Suppressor macrophage treated with lipopolysaccharide for 1 hour (primary cell): ENCODE data around the gene CHKB.

ENCODE experiments used
- DNase-seq, 3 donors: peaks; one replicate each; pipeline ENCODE4 v3.0.0-alpha.2; 2020 to 2022

CHKB gene

DNA sequence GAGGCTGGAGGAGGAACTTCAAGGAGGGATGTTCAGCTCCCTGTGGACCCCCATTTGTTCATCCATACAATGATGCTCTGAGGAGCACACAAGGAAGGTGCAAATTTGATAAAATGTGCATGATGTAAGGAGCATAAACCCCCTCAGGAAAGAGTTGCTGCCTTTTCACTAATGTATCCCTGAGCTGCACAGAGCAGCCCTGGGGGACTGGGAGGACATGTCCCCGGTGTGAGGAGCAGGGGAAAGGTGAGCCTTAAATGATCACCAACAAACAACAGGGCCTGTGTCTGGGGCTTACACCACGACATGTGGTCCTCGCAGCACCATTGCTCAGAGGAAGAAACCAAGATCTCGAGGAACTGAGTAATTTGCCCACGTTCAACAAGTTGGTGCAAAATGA lies 14.4 kb upstream of the CHKB start:
- no peak for DNase-seq

DNA sequence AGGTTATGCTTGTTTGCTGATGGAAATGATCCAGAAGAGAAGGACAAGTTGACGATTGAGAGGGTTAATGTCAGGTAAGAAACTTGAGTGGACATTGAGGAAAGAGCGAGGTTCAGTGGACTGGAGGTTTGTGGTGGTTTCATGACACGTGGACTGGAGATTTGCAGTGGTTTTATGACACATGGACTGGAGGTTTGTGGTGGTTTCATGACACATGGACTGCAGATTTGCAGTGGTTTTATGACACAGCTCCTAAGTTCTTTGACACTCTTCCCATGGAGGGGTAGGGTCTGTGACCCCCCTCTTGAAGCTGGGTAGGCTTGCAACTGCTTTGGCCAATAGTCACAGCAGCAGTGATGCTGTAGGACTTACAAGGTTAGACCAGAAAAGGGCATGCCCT lies 12.5 kb upstream of the CHKB start:
- no peak for DNase-seq

DNA sequence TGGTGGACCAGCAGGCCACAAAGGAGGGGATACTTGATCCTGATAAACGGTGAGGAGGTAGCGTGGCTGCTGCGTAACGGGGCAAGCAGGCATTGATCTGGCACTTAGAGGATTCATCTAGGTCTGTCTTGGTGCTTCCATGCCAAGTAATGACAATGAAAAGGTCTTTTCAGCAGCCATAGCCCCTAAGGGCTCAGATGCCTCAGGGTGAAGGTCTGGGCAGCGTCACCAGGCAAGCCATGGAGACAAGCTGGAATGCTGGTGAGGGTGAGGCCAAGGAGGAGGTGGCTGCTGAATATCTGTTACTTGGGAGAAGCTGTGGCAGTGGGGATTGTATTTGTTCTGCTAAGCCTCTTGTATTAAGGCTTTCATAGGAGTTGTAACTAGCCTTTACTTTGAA lies 4.8 kb upstream of the CHKB start:
- DNase-seq, result no peak

DNA sequence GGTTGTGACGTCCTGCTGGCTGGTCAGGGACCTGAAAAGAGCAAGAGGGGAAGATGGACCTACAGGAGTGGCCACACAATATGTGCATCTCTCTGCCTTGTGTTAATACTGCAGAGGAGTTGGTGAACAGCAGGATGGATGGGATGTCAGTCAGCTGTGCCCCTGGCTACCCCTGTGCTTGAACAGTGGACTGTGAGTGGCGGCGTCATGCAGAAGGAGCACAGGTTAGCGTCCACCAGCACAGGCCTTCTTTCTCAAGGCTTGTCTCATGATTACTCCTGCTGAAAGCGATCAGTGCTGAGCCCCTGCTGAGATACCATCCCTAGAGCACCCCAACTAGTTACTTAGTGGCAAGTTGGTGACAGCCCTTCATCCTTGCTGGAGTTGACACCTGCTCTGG lies 3.8 kb upstream of the CHKB start:
- no peak for DNase-seq

DNA sequence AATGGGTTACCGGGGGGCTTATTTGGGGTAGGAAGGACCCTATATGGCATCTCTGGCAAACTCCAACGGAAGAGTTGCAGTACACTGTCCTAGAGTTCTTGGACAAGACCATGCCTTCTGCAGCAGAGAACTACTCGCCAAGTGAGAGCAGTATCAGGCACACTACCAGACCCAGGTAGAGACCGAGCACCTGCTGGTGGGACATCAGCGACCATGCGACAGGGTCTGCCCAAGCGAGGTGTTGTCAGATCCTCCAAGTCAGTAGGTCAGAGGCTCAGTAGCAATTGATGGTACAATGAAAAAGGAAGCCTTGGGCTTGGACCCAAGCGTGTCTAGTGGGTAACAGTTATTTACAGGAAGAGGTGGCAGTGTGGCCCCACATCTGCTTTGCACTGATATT lies 3.1 kb upstream of the CHKB start:
- DNase-seq, result no peak

DNA sequence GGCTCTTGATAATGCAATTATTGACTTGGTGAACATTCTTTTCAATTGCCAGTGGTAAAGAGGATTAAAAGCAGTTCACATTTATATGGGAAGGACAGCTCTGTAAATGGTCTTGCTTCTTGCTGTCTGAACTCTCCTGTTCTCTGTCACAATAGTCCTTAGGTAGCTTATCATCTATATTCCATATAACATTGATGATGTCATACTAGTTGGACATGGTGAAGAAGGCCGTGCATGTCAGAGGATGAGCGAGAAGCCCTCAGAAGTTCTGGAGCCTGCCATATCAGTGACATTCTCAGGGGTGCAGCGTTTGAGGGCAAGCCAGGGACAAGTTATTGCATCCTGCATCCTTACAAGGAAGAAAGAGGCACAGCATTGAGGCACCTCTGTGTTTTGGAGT lies 2.6 kb upstream of the CHKB start:
- no peak for DNase-seq

DNA sequence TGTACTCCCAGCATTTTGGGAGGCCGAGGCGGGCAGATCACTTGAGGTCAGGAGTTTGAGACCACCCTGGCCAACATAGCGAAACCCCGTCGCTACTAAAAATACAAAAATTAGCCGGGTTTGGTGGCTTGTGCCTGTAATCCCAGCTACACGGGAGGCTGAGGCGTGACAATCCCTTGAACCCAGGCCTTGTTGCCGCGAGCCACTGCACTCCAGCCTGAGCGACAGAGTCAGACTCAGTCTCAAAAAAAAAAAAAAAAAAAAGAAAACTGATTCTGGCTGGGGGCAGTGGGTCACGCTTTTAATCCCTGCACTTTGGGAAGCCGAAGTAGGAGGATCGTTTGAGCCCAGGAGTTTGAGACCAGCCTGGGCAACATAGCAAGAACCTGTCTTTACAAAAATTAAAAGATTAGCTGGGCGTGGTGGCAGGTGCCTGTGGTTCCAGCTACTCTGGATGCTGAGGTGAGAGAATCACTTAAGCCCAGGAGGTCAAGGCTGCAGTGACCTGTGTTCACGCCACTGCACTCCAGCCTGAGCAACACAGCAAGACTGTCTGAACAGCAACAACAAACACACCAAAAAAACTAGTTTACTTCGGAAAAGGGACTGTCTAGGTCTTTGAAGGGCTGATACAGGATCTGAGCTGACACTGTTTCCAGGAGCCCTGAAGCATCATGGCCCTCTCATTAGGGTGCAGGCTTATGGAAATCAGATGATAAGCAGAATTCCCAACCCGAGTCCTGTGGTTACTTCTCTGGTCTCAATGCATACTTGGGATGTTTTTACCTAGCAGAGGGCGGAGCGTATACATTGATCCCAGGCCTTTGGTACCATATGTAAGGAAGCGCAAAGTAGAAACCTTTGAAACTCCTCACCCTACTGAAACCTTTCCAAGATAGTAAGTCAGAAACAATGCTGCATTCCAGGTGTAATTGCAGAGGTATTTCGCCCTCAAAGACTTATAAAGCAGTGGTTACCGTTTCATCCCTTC lies 1.8 kb upstream of the CHKB start:
- DNase-seq, result no peak

DNA sequence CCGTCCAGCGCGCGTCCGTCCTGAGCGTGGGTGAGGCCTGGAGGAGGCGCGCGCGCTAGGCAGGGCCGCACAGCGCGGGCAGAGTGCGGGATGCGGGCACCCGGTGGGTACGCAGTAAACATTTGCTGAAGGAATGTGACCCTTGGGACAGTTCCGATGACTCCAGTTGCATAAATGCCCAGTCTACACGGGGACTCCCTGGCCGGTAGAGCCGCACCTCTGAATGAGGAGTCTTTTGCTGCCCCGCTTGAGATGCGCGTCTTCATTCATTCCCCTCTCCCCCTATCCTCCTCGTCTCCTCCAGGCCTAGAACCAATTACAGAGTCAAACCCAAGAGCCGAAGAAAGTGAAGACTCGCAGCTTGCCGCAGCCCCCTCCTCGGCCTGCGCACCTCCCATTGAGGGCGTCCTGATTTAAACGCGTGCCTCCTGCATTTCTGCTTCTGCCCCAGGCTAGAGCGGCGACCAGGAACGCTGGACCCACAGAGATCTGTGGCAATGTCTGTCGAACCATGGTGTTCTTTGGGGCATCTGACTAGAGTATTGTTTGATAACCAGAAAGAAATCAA lies 729 bp upstream of the CHKB start:
- DNase-seq, result no peak

DNA sequence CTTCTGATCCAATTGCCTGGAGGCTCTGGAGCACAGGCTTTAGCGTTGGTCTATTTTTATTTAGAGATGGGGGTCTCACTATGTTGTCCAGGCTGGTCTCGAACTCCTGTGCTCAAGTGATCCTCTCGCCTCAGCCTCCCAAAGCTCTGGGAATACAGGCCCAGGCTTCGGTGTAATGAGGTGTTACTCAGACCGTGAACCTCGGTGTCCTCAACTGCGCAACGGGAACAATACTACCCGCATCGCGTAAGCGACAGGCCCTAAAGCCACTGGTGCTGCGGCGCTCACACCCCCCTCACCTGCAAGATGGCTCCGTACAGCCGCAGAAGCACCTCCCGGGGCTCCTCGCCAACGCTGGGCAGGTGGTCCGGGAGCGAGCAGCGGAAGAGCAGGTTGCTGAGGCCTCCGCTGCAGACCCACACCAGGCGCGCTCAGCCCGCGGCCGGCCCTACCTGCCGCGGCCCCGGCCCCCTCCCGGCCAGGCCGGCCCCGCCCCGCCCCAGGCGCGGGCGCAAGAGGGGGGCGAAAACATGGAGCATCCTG lies 628 bp downstream of the CHKB start:
- DNase-seq, result peak in 1 of 3 donors; percentile 44

DNA sequence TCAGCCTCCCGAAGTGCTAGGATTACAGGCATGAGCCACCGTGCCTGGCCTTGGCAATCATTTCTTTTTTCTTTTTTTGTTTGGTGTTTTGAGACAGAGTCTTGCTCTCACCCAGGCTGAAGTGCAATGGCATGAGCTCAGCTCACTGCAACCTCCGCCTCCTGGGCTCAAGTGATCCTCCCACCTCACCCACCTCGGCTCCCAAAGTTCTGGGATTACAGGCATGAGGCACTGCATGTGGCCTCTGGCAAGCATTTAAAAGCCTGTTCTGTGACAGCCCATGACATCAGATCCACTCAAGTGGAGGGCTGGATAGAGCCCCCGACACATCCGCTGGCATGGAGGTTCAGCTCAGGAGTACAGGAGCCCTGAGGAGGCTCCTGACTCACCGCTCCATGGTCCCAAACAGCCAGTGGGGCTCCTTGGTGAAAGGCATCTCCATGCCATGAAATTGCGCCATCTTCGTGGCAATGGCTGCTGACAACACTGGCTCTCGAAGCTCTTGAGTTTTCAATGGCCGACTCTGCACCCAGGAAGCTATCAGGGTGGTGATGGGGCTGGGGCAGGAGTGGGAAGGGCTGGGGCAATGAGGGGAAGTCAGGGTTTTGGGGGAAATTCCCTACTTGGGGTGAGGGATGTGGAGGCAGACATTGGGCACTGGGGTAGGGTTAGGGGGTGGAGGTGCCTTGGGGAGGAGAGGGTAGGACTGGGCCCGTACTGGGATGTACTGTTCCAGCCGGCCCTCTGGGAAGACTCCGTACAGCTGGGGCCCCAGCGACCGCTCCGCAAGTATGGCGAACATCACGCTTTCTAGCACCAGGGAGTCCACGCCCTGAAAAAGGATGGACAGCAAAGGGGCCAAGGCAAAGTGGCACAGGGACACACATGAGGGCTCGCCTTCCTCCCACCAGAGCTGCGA lies 1.4 kb downstream of the CHKB start:
- peak; percentile 69 to 76 (median 75) for DNase-seq

DNA sequence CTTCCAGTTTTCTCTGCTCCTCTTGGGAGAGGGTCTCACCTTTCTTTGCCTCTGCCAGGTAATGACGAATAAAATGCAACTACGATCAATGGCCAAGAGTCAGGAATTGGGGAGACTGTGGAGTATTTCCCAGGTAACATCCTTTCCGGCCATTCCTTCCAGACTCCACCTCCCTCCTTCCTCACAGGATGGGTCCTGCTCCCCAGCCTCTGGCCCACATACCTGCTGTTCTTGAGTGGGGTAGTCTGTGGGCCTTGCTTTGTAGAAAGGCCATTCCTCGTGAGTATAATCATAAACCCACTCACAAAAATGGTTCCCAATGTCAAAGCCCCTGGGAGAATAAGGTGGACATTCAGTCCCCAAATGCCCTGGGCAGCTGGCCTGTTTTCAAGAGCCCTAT lies 2.9 kb downstream of the CHKB start:
- no peak for DNase-seq

DNA sequence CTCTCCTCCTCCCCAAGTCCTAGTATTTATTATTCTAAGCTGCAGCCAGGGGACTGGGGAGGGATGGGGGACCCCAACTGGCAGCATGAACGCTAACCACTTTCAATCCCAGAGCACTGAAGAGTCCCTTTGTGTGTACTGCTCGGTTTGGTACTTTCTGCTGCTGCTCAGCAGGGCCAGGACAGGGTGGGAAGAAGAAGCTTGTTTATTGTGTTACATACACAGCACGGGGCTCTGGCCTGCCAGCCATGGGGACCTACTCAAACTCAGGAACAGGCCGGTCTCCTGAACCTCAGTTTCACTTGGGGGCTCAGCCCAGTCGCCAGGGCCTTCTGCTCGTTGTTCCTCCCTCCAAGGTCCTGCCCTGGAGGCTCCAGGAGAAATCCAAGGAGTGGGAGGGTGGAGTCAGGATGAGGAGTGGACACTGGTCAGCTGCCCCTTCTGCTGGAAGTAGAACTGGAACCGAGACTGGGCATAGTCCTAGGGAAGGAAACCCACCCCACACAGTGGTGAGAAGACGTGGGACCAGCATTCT lies 3.8 kb downstream of the CHKB start:
- no peak for DNase-seq

DNA sequence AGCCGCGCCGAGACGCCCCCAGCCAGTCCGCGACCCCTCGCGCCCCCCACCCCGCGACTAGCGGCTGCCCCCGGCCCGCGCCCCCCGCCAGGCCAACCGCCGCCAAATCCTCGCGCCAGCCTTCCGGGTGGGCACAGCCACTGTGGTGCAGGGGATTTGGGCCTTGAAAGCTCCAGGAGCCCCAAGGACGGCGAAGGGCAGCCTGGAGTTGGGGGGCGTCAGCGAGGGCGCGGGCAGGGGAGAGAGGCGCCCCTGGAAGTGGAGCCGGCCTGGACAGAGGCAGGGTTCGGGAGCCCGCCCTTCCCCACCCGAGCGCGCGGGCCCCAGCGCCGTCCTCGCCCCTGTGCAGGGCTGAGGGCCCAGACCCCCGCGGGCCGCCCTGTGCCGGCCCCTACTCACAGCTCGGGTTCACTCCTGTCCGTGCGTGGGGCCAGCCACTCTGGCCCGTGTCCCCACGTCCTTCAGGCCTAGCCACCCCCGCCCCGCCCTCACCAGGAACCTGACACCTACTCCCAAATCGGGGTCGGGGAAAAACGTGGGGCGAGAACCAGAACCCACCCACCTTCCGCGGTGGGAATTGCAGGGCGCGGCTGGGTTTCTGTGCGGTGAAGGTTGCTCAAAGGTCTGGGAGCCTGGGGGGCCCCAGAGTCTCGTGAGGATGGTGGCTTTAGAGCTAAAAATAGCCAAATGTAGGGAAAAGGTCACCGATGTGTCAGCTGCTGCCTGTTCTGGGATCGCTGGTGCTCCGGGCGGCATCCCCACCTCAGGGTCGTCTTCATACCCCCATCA lies 4.5 kb downstream of the CHKB start, which contains the start of gene CPT1B:
CPT1B (minus strand) TSS at position 441 of the 789 bp plus-strand sequence. CDS start 512 bp downstream, outside the sequence.
- DNase-seq, result no peak

DNA sequence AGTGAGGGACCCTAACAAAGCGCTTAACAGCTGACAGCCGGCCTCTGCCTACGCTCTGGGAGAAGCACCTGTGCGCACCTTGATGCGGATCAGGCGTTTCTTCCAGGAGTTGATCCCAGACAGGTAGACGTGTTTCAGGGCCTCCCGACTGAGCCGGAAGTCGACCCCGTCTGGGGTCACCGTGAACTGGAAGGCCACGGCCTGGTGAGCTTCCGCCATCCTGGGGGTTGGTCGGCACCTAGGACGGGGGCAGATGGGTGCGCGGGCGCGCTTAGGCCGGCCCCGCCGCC lies 5.0 kb downstream of the CHKB start:
- DNase-seq, result no peak

DNA sequence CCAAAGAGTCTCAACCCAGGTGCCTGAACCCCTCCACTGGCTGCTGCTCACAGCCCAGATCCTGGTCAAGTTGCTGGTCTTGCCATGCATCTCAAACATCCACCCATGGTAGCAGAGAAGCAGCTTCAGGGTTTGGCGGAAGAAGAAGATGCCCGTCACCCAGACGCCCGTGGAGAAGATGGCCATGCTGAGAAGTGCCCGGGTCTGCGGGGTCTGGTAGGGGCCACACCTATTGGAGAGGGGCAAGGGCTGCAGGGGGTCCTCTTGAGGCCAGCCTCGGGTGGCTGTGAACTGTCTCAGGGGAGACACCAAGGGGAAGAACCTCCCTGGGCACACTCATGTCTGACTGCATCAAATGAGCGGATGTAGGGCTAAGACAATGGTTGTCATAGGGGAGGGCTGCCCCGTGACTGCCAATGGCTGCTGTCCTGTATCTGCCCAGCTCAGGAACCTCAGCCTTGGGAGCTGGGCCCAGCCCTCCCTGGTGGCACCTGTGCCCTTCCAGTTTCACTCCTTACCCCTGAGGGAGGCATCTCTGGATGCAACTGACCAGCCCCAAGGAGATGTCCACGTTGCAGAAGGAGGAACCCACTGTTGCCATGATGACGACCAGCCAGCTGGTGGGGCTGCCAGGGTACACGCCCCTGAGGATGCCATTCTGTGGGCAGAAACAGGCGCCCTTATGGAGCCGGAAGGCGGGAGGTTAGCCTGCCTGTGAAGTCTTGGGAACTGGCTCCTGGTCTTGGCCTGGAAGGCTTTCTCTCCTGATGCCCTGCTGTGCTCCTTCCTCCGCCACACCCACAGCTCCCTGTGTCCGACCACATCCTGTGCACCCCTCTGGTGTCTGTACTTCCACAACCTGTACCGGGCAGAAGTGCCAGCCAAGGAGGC lies 5.6 kb downstream of the CHKB start:
- DNase-seq, result peak in 1 of 3 donors; percentile 39

DNA sequence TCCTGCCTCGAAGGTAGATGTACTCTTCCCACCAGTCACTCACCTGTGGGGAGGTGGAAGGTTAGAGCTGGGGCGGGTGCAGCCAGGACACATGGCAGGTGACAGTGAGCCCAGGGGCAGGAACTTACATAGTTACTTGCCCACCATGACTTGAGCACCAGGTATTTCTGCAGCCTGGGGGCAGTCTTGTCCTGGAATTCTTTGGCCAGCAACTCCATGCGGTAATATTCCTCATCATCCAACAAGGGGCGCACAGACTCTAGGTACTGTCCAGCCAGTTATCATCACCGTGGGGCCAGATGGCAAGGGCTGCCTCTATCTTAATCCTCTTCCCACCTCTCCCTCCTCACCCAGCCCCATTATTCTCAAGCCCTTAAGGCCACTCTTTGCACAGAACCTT lies 6.6 kb downstream of the CHKB start:
- peak in 2 of 3 donors; percentile 41 to 47 for DNase-seq

DNA sequence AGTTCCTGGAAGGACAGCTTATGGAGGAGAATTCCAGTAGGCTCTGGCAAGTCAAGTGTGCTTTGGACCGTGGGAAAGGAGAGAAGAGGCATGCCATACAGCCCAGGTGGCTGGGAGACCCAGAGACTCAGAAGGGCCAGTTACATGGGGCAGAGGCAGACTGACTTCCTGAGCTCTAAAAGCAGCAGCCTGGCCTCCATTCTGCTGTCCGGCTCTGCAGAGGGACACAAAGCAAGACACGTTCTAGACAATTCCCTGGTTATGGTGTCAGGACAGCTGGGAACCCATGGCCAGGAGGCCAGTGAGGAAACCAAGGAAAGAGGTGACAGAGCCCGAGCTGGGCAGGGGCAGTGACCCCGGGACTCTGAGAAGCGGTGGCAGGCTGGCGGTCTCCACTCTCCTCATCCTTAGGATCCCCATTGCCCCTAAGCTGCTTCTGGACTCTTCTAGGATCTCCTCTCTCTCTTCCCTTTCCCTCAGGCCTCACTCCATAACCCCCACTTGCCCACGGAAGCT lies 7.2 kb downstream of the CHKB start:
- no peak for DNase-seq

DNA sequence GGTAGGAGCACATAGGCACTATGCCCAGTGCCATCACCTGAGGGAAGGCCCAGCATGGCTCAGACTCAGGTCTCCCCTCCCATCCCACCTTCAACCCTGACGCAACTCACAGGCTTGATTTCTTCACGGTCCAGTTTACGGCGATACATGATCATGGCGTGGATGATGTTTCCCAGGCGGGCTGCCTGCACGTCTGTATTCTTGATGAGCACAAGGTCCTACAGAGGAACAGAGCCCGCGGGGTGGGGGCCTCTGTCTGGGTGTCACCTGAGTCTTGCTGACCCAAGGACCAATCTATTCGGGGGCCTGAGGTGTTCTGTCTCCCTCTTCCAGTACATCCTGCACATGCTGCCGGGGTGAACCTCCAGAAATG lies 8.3 kb downstream of the CHKB start:
- DNase-seq, result no peak

DNA sequence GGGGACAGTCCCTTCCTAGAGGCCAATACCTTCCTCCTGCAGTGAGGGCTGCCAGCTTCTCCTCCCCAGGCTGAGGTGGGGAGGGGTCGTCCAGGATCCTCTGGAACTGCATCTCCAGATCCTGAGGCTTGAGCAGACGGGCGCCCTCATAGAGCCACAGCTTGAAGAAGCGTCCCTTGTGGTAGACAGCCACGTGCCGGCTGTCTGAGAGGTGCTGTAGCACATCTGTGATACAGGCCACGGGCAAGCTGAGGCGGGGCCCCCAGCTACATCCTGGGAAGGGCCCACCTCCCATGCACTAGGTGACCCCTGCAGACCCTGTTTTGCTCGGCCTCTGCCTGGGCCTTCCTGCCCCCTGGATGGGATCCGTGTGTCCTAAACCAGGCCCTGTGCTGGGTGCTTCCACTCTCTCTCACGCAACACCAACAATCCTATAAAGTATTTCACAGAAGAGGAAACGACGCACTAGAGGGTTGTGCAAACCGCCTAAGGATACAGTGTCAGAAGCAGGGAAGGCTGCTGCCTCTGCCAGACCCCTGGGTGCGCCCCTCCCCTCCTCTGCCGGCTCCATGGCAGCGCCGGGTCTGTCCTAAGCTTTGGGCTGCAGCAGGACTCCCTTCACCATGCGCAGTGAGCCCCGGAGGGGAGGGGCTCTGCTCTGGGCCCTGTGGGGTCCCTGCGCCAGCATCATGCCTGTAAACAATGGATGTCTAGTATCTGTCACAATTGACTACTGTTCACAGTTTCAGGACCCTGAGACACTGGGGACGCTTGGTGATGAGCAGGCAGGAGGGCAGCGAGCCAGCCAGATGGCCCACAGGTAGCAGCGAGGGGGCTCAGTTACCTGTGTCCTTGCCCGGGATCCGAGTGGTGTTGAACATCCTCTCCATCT lies 8.9 kb downstream of the CHKB start:
- DNase-seq, result no peak

DNA sequence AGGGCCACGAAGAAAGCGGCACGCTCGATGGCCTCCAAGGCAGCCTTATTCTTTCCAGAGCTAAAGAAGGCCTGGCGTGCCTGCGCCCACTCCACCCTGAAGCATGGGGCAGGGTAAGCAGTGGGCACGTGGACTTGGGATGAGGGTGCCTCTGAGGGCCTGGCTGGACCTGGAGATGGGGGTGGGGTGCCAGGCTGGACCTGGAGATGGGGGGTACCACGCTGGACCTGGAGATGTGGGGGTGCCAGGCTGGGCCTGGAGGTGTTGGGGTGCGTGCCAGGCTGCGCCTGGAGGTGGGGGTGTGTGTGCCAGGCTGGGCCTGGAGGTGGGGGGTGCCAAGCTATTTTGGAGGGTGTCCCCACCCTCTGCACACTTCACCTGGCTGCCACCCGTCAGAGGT lies 9.7 kb downstream of the CHKB start:
- DNase-seq, result no peak
